SU-DHL-6 (cell line): ENCODE data around the gene PPP2R3A.

Experiments used
- CTCF ChIP-seq: fragments of 200-600 bp; sonication (generic); IDR thresholded peaks from one replicate; pipeline ENCODE4 v1.5.1; 2017; ENCODE audit warnings: antibody characterized with exemption, mild to moderate bottlenecking, low read length, moderate library complexity; ENCODE audit not compliant: insufficient read depth, poor library complexity, severe bottlenecking
- EZH2phosphoT487 ChIP-seq: fragments of 200-600 bp; sonication (generic), shearing (Covaris generic); conservative IDR thresholded peaks from 2 replicates; pipeline ENCODE4 v1.6.1; 2018; ENCODE audit warnings: mild to moderate bottlenecking, antibody characterized with exemption, low read length, moderate library complexity, mixed read lengths

GRCh38 chr3:136192831-136193230 is 227.3 kb downstream of the PPP2R3A start:
- TF ChIP-seq CTCF, result no peak
- no peak for TF ChIP-seq EZH2phosphoT487
